Endodermal cell (in vitro differentiated cells): Measurements from ENCODE around the gene SCN9A. TPM values are rescaled to one million over a fixed set of nuclear protein-coding genes. Genes with fewer than 3 reads are reported as not detected.

Source experiments
- DNase-seq: peaks from one replicate; pipeline ENCODE4 v3.0.0-alpha.2; 2017
- H3K27ac ChIP-seq: 2 replicates; pipeline ENCODE4 v1.5.1; 2013; ENCODE audit warnings: mild to moderate bottlenecking, low read depth, low read length, moderate library complexity
- H3K27me3 ChIP-seq: 2 replicates; pipeline ENCODE4 v1.6.1; 2013; ENCODE audit warnings: mild to moderate bottlenecking, low read length, moderate library complexity; ENCODE audit not compliant: insufficient read depth, control insufficient read depth, poor library complexity, severe bottlenecking
- H3K36me3 ChIP-seq: 2 replicates; pipeline ENCODE4 v1.7.0; 2013; ENCODE audit warnings: mild to moderate bottlenecking, low read length, moderate library complexity; ENCODE audit not compliant: control insufficient read depth, insufficient read depth
- H3K4me1 ChIP-seq: one replicate; pipeline ENCODE4 v1.7.0; 2013; ENCODE audit warnings: low read length; ENCODE audit not compliant: control insufficient read depth, insufficient read depth
- H3K4me3 ChIP-seq: 2 replicates; pipeline ENCODE4 v1.5.1; 2013; ENCODE audit warnings: mild to moderate bottlenecking, low read length, moderate library complexity
- H3K9ac ChIP-seq: 2 replicates; pipeline ENCODE4 v1.6.1; 2013; ENCODE audit warnings: mild to moderate bottlenecking, low read length, moderate library complexity; ENCODE audit not compliant: poor library complexity, severe bottlenecking; ENCODE audit errors: extremely low read depth
- H3K9me3 ChIP-seq: 2 replicates; pipeline ENCODE4 v1.6.1; 2013; ENCODE audit warnings: mild to moderate bottlenecking, low read length, moderate library complexity; ENCODE audit not compliant: control insufficient read depth
- H3K27ac Mint-ChIP-seq: 2 replicates; pipeline ENCODE4 v1.8.0; 2020; ENCODE audit warnings: mixed read lengths
- H3K27me3 Mint-ChIP-seq: 2 replicates; pipeline ENCODE4 v1.8.0; 2021; ENCODE audit warnings: mild to moderate bottlenecking, mixed read lengths; ENCODE audit not compliant: insufficient read depth
- H3K36me3 Mint-ChIP-seq: 2 replicates; pipeline ENCODE4 v1.8.0; 2020; ENCODE audit warnings: low read depth, mixed read lengths
- H3K4me1 Mint-ChIP-seq: 2 replicates; pipeline ENCODE4 v1.8.0; 2020; ENCODE audit warnings: mixed read lengths
- H3K4me3 Mint-ChIP-seq: 2 replicates; pipeline ENCODE4 v1.8.0; 2020; ENCODE audit warnings: mild to moderate bottlenecking, moderate library complexity, mixed read lengths
- H3K9me3 Mint-ChIP-seq: 2 replicates; pipeline ENCODE4 v1.8.0; 2020; ENCODE audit warnings: mild to moderate bottlenecking, mixed read lengths
- CTCF ChIP-seq: fragments of 200-600 bp; sonication (generic); conservative IDR thresholded peaks from 2 replicates; pipeline ENCODE4 v1.5.0; 2021; ENCODE audit warnings: antibody characterized with exemption, mild to moderate bottlenecking
- WGBS, 2 experiments: methylation state at CpG; one replicate each; pipeline versions ENCODE4 v1.1.5 to v1.1.7; 2013; ENCODE audit warnings: missing lambda C conversion rate in 2 of 2, mixed read lengths in 1 of 2; ENCODE audit not compliant: insufficient coverage in 1 of 2, insufficient read length in 1 of 2; 5-methylcytosine and 5-hydroxymethylcytosine counted together
- total RNA-seq, 2 donors: library from RNA; stranded (reverse); fragmentation: NEBNext Ultra II Directional in 1 of 2; extraction: Animal tissue kit (Norgen Biotek cat#: 25700) in 1 of 2; gene quantifications; 2 replicates in 1 of 2; 3 replicates in 1 of 2; pipeline ENCODE4 v1.2.1, GENCODE V29; 2021

SCN9A gene
- total RNA-seq, 2 donors from 2014 or later = 0.13 to 0.35 TPM

- H3K36me3 ChIP-seq = no peaks in the 10 kb centered on the region
- no peaks in the 10 kb centered on the region for H3K27me3 ChIP-seq
- no peak overlapping the region for H3K4me3 Mint-ChIP-seq
- no peaks in the 10 kb centered on the region for H3K27me3 Mint-ChIP-seq
- H3K9me3 Mint-ChIP-seq = no peaks in the 10 kb centered on the region
- WGBS, 2 experiments = 82 to 96% methylated on average over 1 to 2 of the region's 2 CpGs
- H3K36me3 Mint-ChIP-seq = no peaks in the 10 kb centered on the region
- no peak overlapping the region for H3K9ac ChIP-seq
- no peaks in the 10 kb centered on the region for H3K4me1 ChIP-seq
- H3K4me3 ChIP-seq = no peak overlapping the region
- no peak for DNase-seq
- no peak for TF ChIP-seq CTCF
- H3K27ac ChIP-seq = no peak overlapping the region
- H3K9me3 ChIP-seq = no peaks in the 10 kb centered on the region
- no peak overlapping the region for H3K27ac Mint-ChIP-seq
- no peaks in the 10 kb centered on the region for H3K4me1 Mint-ChIP-seq
Measured at GRCh38 chr2:166297951-166298350, 77.8 kb downstream of the SCN9A start.

GRCh38 chr2:166293984-166294383 is 81.8 kb downstream of the SCN9A start:
- Mint-ChIP-seq H3K36me3 (no peaks in the 10 kb centered on the region), H3K27me3 (no peaks in the 10 kb centered on the region), H3K4me3 (no peak overlapping the region), H3K4me1 (no peaks in the 10 kb centered on the region), H3K27ac (no peak overlapping the region), H3K9me3 (peaks cover 3% of the 10 kb centered on the region)
- no peaks in the 10 kb centered on the region for H3K4me1 ChIP-seq
- no peak overlapping the region for H3K27ac ChIP-seq
- H3K36me3 ChIP-seq = no peaks in the 10 kb centered on the region
- WGBS, 2 experiments = 73% methylated on average over 1 of the region's 1 CpG; no CpG with 5 or more reads in 1 of the 2 experiments
- TF ChIP-seq CTCF = no peak
- no peaks in the 10 kb centered on the region for H3K27me3 ChIP-seq
- DNase-seq = no peak
- no peak overlapping the region for H3K4me3 ChIP-seq
- H3K9ac ChIP-seq = no peak overlapping the region
- H3K9me3 ChIP-seq = no peaks in the 10 kb centered on the region

DNA sequence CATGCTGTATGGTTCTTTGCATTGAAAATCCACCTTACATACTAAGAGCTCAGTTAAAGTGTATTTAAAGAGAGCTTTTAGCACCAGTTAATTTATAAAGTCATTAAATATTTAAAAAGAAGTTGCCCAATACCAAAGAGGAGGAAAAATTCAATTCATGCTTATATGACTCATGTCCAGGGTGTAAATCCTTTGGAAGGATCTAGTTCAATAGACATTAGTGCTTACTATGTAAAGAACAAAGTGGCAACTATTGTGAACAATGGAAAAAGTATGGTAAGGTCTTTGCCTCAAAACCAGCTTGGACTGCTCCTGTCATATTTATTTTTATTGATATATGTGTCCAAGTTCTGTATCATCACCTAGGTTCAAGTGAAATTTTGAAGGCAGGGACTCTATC is 90.5 kb downstream of the SCN9A start:
- no peaks in the 10 kb centered on the region for H3K4me1 Mint-ChIP-seq

More for the DNA sequence above, 90.5 kb downstream of the SCN9A start:
- H3K4me1 ChIP-seq = no peaks in the 10 kb centered on the region
- H3K36me3 ChIP-seq = no peaks in the 10 kb centered on the region
- no peak for TF ChIP-seq CTCF
- no peaks in the 10 kb centered on the region for H3K36me3 Mint-ChIP-seq
- H3K9ac ChIP-seq = no peak overlapping the region
- no peak overlapping the region for H3K4me3 ChIP-seq
- H3K4me3 Mint-ChIP-seq = no peak overlapping the region
- peaks cover 3% of the 10 kb centered on the region for H3K9me3 Mint-ChIP-seq
- H3K27ac ChIP-seq = no peak overlapping the region
- no peaks in the 10 kb centered on the region for H3K9me3 ChIP-seq
- H3K27me3 Mint-ChIP-seq = no peaks in the 10 kb centered on the region
- no peak for DNase-seq
- H3K27me3 ChIP-seq = no peaks in the 10 kb centered on the region
- H3K27ac Mint-ChIP-seq = no peak overlapping the region
